Tibial nerve (tissue), 3 donors: ENCODE results near the gene ENPP1.

ENCODE experiments used
- POLR2A ChIP-seq, 2 donors: fragments of 450-650 bp; IDR thresholded peaks; one replicate each; pipeline ENCODE4 v1.6.1; 2017; ENCODE audit warnings: antibody characterized with exemption in 2 of 2, mild to moderate bottlenecking in 2 of 2, moderate library complexity in 2 of 2
- TF ChIP-seq, protein P1 (sequence below), 5 experiments: fragments of 200-600 bp in 3 of 5; fragments of 450-650 bp in 2 of 5; sonication (generic) in 3 of 5; IDR thresholded peaks; one replicate each; pipeline ENCODE4 v1.5.1; 2016 to 2019; ENCODE audit warnings: antibody characterized with exemption in 5 of 5, mild to moderate bottlenecking in 3 of 5, moderate library complexity in 2 of 5

DNA sequence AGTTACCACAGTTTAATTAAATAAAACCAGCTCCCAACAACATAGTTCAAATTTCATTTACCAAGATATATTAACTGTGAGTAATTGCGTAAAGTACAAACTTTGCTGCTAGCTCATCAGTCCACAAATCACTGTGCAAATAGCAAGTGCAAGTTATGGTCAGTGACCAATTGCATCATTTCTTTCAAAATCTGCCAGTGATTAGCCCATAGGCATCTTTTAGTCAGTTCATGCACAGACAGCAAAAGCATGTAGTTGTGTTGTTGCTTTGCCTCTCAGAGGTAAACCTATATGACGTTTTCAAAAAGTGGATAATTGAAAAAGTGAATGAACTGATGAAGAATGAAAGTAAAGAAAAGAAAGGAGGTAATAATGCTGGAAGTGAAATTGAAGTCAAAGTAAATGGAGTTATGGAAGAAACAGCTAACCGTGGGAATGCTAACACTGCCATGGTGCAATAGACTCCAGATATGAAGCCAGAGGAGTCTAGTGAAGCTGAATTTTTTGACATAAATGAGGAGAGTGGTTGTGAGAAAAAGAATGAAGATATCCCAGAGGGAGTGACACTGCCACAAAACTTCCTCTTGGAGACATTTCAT is 36.5 kb downstream of the ENPP1 start:
- TF ChIP-seq, protein P1, sequence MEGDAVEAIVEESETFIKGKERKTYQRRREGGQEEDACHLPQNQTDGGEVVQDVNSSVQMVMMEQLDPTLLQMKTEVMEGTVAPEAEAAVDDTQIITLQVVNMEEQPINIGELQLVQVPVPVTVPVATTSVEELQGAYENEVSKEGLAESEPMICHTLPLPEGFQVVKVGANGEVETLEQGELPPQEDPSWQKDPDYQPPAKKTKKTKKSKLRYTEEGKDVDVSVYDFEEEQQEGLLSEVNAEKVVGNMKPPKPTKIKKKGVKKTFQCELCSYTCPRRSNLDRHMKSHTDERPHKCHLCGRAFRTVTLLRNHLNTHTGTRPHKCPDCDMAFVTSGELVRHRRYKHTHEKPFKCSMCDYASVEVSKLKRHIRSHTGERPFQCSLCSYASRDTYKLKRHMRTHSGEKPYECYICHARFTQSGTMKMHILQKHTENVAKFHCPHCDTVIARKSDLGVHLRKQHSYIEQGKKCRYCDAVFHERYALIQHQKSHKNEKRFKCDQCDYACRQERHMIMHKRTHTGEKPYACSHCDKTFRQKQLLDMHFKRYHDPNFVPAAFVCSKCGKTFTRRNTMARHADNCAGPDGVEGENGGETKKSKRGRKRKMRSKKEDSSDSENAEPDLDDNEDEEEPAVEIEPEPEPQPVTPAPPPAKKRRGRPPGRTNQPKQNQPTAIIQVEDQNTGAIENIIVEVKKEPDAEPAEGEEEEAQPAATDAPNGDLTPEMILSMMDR (IDR thresholded peaks at IDR 0.05), result no peak
- no peak for TF ChIP-seq POLR2A (IDR thresholded peaks at IDR 0.05)
